Thoracic aorta (tissue), 2 donors: ENCODE measurements around the gene MXD1. TPM values are rescaled to one million over a fixed set of nuclear protein-coding genes. Genes with fewer than 3 reads are reported as not detected.

ENCODE experiments used
- ATAC-seq: fragments of 150-250 bp; one replicate; pipeline ENCODE4 v1.8.0; 2017; ENCODE audit warnings: low read depth; ENCODE audit not compliant: insufficient number of reproducible peaks, low FRiP score
- DNase-seq: peaks from one replicate; pipeline ENCODE4 v3.0.0-alpha.2; 2020; ENCODE audit warnings: low spot score
- H3K27ac ChIP-seq, 2 donors: fragments of 200-600 bp; sonication (generic); 1 replicate in 1 of 2; 2 replicates in 1 of 2; pipeline ENCODE4 v1.5.1; 2016; ENCODE audit warnings: mild to moderate bottlenecking in 2 of 2, moderate library complexity in 2 of 2
- H3K27me3 ChIP-seq: fragments of 200-600 bp; sonication (generic); replicated peaks from 2 replicates; pipeline ENCODE4 v1.6.0; 2016; ENCODE audit warnings: mild to moderate bottlenecking; ENCODE audit not compliant: insufficient read depth
- H3K36me3 ChIP-seq: fragments of 200-600 bp; sonication (generic); one replicate; pipeline ENCODE4 v1.5.1; 2016
- H3K4me1 ChIP-seq, 2 donors: fragments of 200-600 bp; sonication (generic); 1 replicate in 1 of 2; 2 replicates in 1 of 2; pipeline versions ENCODE4 v1.5.1 to v1.6.0; 2016; ENCODE audit warnings: low read depth in 2 of 2, mild to moderate bottlenecking in 1 of 2; ENCODE audit not compliant: control insufficient read depth in 1 of 2
- H3K4me3 ChIP-seq: fragments of 200-600 bp; sonication (generic); 2 replicates; pipeline ENCODE4 v1.5.1; 2016; ENCODE audit warnings: mild to moderate bottlenecking
- H3K9me3 ChIP-seq: fragments of 200-600 bp; sonication (generic); 2 replicates; pipeline ENCODE4 v1.5.1; 2016
- CTCF ChIP-seq: fragments of 200-600 bp; sonication (generic); IDR thresholded peaks from one replicate; pipeline ENCODE4 v1.5.1; 2019; ENCODE audit warnings: antibody characterized with exemption
- total RNA-seq, 2 donors: library from RNA; depleted of rRNA; stranded (reverse); fragments of >200 nt; gene quantifications; one replicate each; pipeline versions ENCODE4 v1.1.0 to v1.2.3, GENCODE V29; 2016

Gene MXD1
- total RNA-seq, 2 donors from 2014 or later, result 13.8 to 28.4 TPM

- DNase-seq (no peak), ATAC-seq (no peak)
- Histone ChIP-seq H3K36me3 (no peaks in the 10 kb centered on the region), H3K4me1 (no peaks in the 10 kb centered on the region), H3K27ac (no peak overlapping the region), H3K9me3 (no peaks in the 10 kb centered on the region), H3K27me3 (no peaks in the 10 kb centered on the region), H3K4me3 (no peak overlapping the region)
- TF ChIP-seq CTCF, result no peak
Observed at GRCh38 chr2:69955029-69955428, 40.1 kb downstream of the MXD1 start.

GRCh38 chr2:69956475-69956979 lies 41.6 kb downstream of the MXD1 start:
- TF ChIP-seq CTCF, result no peak
- DNase-seq, result no peak
- H3K9me3 ChIP-seq, result no peaks in the 10 kb centered on the region
- no peak overlapping the region for H3K27ac ChIP-seq
- H3K4me3 ChIP-seq, result no peak overlapping the region
- H3K36me3 ChIP-seq, result no peaks in the 10 kb centered on the region
- no peaks in the 10 kb centered on the region for H3K4me1 ChIP-seq
- no peaks in the 10 kb centered on the region for H3K27me3 ChIP-seq
- ATAC-seq, result no peak

GRCh38 chr2:69957965-69958364 lies 43.1 kb downstream of the MXD1 start:
- H3K36me3 ChIP-seq, result no peaks in the 10 kb centered on the region
- no peaks in the 10 kb centered on the region for H3K9me3 ChIP-seq
- H3K27me3 ChIP-seq, result no peaks in the 10 kb centered on the region
- H3K4me3 ChIP-seq, result no peak overlapping the region
- no peak for DNase-seq
- ATAC-seq, result no peak
- H3K4me1 ChIP-seq, result no peaks in the 10 kb centered on the region
- H3K27ac ChIP-seq, result no peak overlapping the region
- TF ChIP-seq CTCF, result no peak

GRCh38 chr2:69958480-69958879 lies 43.6 kb downstream of the MXD1 start:
- H3K4me1 ChIP-seq, result no peaks in the 10 kb centered on the region
- H3K9me3 ChIP-seq, result no peaks in the 10 kb centered on the region
- no peak for TF ChIP-seq CTCF
- H3K27me3 ChIP-seq, result no peaks in the 10 kb centered on the region
- no peak overlapping the region for H3K4me3 ChIP-seq
- ATAC-seq, result no peak
- no peak overlapping the region for H3K27ac ChIP-seq
- no peaks in the 10 kb centered on the region for H3K36me3 ChIP-seq
- DNase-seq, result no peak

GRCh38 chr2:69959425-69959824 lies 44.5 kb downstream of the MXD1 start:
- H3K36me3 ChIP-seq, result no peaks in the 10 kb centered on the region
- no peaks in the 10 kb centered on the region for H3K9me3 ChIP-seq
- no peaks in the 10 kb centered on the region for H3K27me3 ChIP-seq
- no peak overlapping the region for H3K4me3 ChIP-seq
- ATAC-seq, result no peak
- no peak for DNase-seq
- H3K4me1 ChIP-seq, result no peaks in the 10 kb centered on the region
- H3K27ac ChIP-seq, result no peak overlapping the region
- no peak for TF ChIP-seq CTCF
